ENCODE measurements around the gene TNFRSF1A. TPM values are rescaled to one million over a fixed set of nuclear protein-coding genes. Genes with fewer than 3 reads are reported as not detected.

Gene TNFRSF1A
- total and polyA plus RNA-seq, 9 of the 15 experiments (the other 6 are each of a cell fraction or from before 2014, with no cell fraction given) = 0.76 to 43.5 (median 30.0) TPM

DNA sequence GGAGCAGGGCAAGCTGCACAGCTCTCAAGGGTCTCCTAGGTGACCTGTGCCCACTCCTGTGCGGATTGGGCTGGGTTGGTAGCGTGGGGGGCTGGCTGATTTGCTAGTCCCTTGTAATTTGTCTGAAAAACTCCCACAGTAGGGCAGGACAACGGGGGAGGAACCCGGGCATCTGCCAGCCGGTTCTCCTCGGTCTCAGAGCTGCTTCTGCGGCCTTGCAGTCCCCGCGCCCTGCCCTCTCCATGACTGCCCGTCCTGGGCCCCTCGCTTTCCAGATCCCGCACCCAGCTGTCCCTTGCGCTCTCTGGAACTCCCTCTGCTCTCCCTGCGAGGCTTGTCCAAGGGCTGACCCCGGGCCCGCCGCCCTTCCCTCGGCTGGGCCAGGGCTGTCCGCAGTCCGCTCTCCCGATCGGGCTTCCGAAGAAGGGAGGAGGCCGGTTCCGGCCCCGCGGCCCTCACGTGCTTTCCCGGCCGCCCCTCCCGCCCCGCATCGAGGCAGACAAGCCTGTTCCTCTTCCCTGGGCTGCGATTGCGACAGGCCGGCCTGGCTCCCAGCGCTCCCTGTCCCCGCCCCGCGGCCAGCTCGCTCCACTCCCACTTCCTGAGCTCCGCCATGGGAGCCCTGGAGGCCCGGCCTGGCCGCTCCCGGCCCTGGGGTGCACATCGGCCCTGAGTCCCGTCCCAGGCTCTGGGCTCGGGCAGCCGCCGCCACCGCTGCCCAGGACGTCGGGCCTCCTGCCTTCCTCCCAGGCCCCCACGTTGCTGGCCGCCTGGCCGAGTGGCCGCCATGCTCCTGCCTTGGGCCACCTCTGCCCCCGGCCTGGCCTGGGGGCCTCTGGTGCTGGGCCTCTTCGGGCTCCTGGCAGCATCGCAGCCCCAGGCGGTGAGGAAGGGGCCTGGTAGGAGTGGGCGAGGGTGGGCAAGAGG, 42.0 kb upstream of the TNFRSF1A start, which contains the start of gene LTBR (continued):
- TF ChIP-seq TEAD1 (CRISPR knock-in tag; IDR thresholded peaks at IDR 0.05) (0 out of 4 replicates have a peak, but pooled peaks of 1 of the 2 experiments have one; percentile 40), KAT8 (IDR thresholded peaks at IDR 0.05; ENCODE audit: low read depth) (no peak), HNRNPUL1 (IDR thresholded peaks at IDR 0.05; ENCODE audit: low read length) (no peak), RBM34 (IDR thresholded peaks at IDR 0.05; ENCODE audit: borderline replicate concordance, insufficient read depth, low read length) (no peak), HDAC6 (IDR thresholded peaks at IDR 0.05; ENCODE audit: low read depth, low read length) (no peak), ZNF431 (CRISPR knock-in tag; IDR thresholded peaks at IDR 0.05) (no peak), HMGXB4 (CRISPR knock-in tag; IDR thresholded peaks at IDR 0.05) (0 out of 2 replicates have a peak, but pooled peaks have one; percentile 21), FOSL1 (tag; conservative IDR thresholded peaks at IDR 0.05) (0 out of 2 replicates have a peak, but pooled peaks have one; percentile 15), SRF (CRISPR knock-in tag; IDR thresholded peaks at IDR 0.05) (peak in 1 of 2 experiments; percentile 36; a peak in 1 of 4 replicates), DIDO1 (tag; IDR thresholded peaks at IDR 0.05; ENCODE audit: low read depth) (no peak), ZNF24 (IDR thresholded peaks at IDR 0.05) (no peak), SMARCB1 (IDR thresholded peaks at IDR 0.05; ENCODE audit: insufficient read length, low read depth) (no peak), BRCA1 (IDR thresholded peaks at IDR 0.05) (no peak), BRCA1 (CRISPR knock-in tag; IDR thresholded peaks at IDR 0.05) (no peak), MCM3 (IDR thresholded peaks at IDR 0.05) (no peak), CREBBP (IDR thresholded peaks at IDR 0.05; ENCODE audit: low read depth, low read length) (no peak), MYC (IDR thresholded peaks at IDR 0.05; ENCODE audit: low read depth, low read length) (peak; percentile 91), MYC (CRISPR knock-in tag; IDR thresholded peaks at IDR 0.05; ENCODE audit: borderline replicate concordance, low read depth) (no peak), KLF6 (CRISPR knock-in tag; IDR thresholded peaks at IDR 0.05; ENCODE audit: borderline replicate concordance) (peak; percentile 72; the same call in 1 of the 2 replicates), ZSCAN29 (IDR thresholded peaks at IDR 0.05) (no peak)
- TF ChIP-seq, protein P1, sequence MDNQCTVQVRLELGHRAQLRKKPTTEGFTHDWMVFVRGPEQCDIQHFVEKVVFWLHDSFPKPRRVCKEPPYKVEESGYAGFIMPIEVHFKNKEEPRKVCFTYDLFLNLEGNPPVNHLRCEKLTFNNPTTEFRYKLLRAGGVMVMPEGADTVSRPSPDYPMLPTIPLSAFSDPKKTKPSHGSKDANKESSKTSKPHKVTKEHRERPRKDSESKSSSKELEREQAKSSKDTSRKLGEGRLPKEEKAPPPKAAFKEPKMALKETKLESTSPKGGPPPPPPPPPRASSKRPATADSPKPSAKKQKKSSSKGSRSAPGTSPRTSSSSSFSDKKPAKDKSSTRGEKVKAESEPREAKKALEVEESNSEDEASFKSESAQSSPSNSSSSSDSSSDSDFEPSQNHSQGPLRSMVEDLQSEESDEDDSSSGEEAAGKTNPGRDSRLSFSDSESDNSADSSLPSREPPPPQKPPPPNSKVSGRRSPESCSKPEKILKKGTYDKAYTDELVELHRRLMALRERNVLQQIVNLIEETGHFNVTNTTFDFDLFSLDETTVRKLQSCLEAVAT (IDR thresholded peaks at IDR 0.05) = peak in 1 of 2 experiments; percentile 17; a peak in 1 of 4 replicates
- TF ChIP-seq, protein P2, sequence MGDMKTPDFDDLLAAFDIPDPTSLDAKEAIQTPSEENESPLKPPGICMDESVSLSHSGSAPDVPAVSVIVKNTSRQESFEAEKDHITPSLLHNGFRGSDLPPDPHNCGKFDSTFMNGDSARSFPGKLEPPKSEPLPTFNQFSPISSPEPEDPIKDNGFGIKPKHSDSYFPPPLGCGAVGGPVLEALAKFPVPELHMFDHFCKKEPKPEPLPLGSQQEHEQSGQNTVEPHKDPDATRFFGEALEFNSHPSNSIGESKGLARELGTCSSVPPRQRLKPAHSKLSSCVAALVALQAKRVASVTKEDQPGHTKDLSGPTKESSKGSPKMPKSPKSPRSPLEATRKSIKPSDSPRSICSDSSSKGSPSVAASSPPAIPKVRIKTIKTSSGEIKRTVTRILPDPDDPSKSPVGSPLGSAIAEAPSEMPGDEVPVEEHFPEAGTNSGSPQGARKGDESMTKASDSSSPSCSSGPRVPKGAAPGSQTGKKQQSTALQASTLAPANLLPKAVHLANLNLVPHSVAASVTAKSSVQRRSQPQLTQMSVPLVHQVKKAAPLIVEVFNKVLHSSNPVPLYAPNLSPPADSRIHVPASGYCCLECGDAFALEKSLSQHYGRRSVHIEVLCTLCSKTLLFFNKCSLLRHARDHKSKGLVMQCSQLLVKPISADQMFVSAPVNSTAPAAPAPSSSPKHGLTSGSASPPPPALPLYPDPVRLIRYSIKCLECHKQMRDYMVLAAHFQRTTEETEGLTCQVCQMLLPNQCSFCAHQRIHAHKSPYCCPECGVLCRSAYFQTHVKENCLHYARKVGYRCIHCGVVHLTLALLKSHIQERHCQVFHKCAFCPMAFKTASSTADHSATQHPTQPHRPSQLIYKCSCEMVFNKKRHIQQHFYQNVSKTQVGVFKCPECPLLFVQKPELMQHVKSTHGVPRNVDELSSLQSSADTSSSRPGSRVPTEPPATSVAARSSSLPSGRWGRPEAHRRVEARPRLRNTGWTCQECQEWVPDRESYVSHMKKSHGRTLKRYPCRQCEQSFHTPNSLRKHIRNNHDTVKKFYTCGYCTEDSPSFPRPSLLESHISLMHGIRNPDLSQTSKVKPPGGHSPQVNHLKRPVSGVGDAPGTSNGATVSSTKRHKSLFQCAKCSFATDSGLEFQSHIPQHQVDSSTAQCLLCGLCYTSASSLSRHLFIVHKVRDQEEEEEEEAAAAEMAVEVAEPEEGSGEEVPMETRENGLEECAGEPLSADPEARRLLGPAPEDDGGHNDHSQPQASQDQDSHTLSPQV (IDR thresholded peaks at IDR 0.05) = peak; percentile 91

All from K562 (cell line).